RCC 7860 (cell line): ENCODE data around the gene RGS12.
A peak's percentile ranks its signal among the peaks of the same experiment; 100 is the strongest.

Source experiments
- DNase-seq: peaks from one replicate; pipeline ENCODE4 v3.0.0-alpha.2; 2015; ENCODE audit warnings: low spot score
- FAIRE-seq: peaks from 2 replicates; lab custom pipeline; 2012; peaks lifted over from hg19 to GRCh38; lab: Jason Lieb, UNC

RGS12 gene

DNA sequence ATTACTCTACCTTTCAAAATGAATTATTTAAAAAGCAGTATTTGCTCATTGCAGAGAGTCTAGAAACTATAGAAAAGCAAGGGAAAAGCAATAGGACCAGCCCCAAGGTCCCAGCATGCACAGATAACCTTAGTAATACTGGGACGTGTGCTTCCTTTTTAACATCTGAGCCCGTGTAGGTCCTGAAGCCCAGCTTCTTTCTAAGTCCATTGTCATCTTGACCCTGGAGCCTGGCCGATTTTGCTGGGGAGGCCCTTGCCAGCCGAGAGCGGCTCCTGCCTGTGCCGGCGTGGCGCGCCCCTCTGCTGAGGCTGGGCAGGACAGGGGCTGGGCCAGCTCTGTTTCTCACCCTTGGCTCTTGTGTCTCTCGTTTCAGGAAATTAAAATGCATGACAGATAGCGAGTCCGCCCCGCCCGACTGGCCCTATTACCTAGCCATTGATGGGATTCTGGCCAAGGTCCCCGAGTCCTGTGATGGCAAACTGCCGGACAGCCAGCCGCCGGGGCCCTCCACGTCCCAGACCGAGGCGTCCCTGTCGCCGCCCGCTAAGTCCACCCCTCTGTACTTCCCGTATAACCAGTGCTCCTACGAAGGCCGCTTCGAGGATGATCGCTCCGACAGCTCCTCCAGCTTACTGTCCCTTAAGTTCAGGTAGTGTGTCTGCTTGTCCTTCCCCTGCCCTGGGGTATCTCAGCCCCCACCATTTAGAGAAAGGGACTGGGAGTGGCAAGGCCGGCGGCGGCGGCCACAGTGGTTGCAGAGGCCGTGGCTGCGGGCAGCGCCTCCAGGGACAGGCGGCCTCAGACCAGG lies 39.8 kb upstream of the RGS12 start:
- DNase-seq = no peak
- no peak for FAIRE-seq

DNA sequence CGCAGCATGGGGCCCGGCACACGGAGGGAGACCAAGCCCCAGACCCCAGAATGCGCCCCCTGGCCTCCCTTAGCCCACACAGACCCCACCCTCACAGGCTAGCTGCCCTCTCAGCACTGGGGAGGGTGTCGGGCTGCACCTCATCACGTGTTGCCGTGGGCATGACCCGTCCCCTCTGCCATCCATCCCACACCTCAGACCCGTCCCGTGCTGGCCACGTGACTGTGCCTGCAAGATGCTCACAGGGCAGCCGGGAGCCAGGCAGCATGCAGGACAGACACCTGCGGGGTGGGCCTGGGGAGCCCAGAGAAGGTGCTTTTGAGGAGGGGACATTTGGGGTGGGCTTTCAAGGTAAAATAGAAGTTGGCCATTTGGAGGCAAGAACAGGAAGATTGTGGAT lies 39.0 kb upstream of the RGS12 start:
- no peak for FAIRE-seq
- no peak for DNase-seq

DNA sequence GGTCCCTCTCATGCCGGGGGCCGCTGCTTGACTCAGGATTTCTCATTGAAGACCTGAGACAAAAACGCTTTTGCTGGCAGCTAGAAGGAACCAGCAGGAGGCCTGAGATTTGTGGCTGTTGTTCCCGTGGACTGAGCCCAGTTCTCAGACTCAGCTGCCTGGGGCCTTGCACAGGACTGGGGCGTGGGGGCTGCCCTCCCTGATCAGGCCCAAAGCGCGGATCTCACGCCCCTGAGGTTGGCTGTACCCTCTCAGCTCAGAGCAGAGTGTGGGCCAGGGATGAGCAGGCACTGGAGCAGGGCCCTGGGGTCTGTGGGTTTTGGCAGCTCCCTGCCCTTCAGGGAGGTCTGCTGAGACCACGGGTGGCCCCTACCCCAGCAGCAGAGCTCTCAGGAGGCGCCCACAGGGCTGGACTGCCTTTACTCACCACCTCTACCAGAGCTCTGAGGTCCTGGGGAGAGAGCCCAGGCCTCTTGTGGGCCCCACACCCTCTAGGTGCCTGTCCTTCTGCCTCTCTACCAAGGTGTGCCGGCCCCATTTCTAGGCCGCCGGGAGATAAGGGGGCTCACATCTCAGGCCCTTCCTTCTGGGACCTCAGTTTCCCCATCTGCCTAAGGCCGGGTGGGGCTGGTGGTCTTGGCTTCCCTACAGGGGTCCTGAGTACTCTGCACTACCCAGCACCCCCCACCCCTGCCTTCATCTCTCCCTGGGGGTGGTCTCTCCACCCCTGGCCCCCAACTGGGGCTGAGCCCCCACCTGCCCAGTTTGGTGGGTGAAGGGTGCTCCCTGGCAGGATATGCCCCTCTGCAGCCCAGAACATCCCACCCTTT lies 38.3 kb upstream of the RGS12 start:
- no peak for DNase-seq
- FAIRE-seq = no peak

DNA sequence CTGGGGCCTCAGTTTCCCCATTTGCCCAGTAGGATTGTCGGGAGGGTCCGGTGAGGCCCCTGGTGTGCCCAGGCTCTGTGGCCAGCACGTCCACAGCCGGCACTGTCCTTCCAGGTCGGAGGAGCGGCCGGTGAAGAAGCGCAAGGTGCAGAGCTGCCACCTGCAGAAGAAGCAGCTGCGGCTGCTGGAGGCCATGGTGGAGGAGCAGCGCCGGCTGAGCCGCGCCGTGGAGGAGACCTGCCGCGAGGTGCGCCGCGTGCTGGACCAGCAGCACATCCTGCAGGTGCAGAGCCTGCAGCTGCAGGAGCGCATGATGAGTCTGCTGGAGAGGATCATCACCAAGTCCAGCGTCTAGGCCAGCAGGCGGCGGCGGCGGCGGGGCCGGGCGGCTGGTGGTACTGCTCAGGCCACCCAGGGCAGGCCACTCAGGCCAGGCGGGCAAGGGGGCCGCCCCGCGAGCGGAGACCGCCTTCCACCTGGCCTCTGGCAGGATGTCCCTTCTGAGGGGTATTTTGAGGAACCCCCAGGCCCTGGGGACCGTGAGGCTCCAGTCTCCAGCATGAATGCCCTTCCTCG lies 37.1 kb upstream of the RGS12 start:
- FAIRE-seq (no peak), DNase-seq (no peak)

DNA sequence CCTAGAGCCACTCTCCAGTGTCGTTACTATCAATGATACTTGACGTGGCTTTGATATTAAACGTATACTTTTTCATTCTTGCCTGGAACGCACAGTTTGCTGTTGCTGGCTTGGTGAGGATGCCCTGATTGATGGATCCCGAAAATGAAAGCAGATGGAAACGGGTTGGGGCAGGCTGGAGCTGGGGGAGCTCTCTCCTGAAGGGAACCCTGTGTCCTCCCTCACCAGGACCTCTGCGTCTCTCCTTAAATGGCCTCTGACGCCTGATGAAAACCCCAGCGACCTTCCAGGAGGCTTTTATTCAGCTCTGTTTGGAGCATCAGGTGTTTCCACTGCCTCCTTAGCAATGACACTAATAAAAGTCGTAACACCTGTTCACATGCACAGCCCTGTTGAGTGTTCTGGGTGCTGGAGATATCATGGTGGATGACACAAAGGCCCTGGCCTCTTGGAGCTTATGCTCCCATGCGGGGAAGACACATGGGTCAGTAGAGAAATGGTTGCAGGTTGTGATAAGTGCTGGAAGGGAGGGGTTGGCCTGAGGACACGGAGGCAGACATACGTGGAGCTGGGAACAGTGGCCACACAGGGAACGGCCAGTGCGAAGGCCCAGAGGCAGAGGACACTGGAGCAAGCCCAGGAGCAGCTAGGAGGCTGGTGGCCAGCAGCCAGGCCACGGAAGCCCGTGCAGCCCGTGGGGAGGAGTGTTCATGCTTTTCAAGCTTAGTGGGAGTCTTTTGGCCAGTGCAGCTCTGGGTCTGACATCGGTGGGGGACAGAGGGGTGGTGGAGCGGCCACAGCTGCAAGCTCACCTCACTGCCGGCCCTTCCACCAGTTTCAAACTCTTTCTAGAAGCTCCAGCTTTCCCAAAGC lies 36.4 kb upstream of the RGS12 start:
- DNase-seq (no peak), FAIRE-seq (no peak)

DNA sequence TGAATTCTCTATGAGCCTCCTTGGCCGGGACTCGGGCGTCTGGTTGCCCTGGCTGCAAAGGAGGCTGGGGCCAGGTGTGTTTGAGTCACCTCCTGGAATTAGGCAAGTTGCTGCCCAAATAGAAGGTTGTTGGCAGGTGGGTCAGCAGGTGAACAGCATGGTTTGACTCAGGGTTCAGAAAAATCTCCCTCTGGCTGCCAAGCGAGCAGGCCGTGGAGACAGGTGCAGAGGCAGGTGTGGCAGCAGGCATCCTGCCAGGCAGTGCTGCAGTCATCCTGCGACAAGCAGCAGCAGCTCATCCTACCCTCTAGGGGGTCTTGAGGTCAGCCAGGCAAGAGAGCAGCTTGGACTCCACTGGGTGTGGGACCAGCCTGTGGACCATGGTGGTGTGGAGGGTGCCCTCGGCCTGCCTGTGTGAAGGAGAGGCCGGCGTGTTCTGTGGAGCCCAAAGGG lies 35.7 kb upstream of the RGS12 start:
- FAIRE-seq (no peak), DNase-seq (no peak)

DNA sequence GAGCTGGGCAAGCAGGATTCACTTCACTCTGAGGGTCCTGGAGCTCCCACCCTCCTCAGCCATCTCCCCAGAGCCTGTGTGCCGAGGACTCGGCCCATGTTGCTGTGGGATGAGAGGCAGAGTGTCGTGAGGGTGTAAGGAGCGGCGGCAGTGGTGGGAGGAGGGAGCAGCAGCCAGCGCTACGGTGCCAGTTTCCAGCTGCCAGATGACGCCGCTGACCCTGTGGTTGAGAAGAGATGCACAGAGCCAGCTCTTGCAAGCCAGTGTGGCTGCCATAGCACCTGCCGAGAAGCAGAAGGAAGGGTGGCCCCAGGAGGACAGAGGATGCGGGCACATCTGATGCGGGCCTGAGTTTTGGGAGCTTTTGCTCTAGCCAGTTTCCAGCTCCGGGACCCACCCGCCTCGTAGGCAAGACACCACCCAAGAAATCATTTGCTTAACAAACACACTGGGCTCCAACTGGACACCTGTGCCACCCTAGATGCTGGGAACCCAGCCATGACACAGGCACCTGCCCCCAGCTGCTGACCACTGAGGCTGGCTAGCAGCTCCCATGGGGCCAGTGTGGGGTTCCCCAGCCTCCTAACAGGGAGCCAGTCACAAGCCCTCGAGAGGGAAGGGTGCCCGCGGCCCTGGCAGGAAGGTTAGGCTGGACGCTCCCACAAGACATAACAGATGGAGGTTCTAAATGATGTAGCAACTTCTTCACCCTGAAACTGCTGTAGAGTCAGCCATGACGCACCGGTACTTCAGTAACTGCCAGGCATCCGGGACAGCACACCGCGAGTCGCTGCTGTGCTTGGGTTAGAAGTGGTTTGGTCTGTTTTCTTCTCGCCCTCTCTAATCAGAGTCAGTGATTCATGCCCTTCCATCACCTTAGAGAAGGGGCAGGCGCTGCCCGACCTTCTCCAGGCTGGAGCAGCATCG lies 35.0 kb upstream of the RGS12 start:
- FAIRE-seq (no peak), DNase-seq (peak; percentile 32)

DNA sequence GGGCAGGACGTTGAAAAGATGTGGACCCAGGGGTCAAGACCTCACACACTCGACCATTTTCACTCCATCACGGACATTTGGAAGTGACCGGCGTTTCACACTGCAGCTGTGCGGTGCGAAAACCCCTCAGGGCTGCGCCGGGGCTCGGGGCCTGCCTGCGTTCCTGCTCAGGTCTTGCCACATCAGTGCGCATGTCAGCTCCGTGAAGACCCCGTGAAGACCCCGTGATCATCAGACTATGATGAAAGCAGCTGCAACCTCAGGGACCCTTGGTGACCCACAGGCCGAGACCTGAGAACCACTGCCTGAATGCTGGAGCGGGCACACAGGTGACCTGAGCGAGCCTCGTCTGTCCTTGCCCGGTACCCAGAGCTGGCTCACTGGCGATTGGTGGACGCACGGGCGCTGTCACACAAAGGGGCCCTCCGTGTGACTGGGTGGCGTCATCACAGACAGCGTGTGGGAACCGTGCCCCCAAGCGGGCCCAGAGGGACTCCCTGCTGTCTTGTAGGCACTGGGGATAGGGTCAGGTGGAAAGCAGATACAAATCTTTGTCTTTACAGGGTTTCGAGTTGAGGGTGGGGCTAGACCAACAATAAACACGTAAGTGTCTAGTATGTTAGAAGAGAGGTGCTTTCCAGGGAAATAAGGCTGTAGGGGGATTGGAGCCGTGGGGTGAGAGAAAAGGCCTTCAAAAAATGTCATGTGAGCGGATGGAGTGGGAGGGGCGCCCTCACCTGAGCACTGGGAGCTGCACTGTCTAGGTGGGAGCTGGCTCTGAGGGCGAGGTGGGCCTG lies 31.2 kb upstream of the RGS12 start:
- no peak for FAIRE-seq
- no peak for DNase-seq

DNA sequence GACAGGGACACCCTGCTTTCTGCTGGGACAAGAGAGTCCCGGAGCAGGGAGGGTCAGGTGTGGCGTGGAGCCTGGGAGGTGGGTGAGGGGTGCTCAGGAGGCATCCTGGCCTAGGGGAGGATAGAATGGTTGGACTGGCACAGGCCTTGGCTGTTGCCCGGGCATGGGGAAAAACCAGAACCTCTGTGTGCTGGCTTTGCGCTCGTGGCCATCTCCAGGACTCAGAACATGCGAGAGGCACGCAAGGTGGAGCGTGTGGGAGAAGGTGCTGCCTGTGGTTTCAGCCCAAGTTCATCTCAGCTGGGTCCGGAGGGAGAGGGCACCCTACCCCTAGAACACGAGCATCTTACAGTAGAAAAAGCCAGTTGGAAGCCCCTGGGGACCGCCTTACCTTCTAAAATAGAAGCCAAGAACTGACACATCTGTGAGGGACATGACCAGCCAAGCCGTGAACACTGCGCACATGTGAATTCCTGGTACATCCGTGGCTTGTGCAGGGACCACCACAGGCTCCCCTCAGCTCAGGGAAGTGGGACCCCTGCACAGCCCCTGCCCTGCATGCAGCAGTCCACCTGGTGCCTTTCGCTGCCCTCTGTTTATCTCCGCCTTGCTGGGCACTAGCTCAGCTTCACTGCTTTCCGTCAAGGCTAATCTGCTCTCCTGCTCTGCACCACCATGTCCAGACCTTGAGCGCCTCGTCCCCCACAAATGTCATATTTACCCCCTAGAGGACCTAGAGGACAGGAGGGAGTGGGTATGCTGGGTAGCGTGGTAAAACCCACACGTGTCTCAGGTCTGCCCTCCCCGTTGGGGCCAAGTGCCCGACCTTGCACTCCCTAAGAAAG lies 30.4 kb upstream of the RGS12 start:
- DNase-seq (no peak), FAIRE-seq (no peak)

DNA sequence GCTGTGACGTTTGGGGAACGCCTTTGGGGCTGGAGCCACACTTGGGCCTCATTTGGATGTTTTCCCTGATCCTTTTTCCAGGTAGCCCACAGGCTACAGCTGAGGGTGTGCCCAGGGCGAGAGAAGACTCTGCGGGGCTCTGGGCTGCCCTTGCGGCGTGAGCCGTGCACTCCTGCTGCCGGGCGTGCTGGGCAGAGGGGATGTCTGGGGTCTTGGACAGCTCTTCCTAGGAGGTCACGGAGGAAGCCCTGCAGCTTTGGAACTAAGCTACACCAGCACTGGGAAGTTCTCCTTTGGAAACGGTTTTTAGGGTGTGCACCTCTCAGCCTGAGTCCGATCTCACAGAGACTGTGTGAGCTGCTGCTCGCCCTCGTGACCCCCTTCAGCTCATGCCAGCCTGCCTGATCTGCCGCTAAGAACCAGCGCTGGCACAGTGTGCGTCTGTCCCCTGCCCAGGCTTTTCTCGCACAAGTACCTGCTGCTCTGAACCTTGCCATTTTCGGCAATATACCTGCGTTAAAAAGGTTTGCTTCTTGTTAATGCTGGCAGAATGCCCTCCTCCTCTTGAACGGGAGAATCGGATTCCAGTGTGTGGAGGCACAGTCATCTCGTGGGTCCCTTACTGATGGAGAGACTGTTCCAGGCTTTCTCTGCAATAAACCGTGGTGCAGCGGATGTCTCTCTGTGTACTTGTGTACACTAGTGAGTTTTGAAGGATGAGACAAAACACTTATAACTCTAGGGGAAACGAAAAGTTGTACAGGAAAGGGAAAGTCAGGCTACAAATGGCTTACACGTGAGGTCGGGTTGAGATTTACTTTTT lies 29.6 kb upstream of the RGS12 start:
- FAIRE-seq (no peak), DNase-seq (no peak)

DNA sequence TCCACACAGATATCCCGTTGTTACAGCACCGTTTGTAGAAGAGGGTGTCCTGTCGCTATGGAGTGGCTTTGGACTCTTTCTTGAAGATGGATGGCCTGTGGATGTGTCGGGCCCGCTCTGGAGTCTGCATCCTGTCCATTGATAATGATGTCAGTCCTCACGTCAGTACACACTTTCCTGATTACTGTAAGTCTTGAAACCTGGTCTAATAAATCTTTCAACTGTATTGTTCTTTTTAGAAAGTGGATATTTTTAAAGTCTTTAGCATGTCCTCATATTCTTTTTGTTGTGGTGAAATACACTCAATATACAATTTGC lies 29.0 kb upstream of the RGS12 start:
- FAIRE-seq (no peak), DNase-seq (no peak)

DNA sequence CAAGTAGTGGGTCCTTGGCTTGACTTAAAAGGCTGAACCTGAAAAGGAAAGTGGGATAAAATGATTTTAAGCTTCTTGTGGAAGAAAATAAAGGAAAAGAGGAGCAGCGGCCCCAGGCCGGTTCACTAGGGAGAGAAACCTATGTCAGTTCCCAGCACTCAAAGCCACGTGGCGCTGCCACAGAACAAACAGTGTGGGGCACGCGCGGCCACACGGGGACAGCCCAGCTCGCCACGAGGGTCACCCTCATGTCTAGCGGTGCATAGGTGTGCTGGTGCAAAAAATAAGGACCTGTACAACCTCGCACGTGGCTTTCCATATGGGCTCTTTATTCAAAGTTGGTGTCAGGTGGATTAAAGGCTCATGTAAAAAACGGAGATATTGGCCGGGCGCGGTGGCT lies 26.7 kb upstream of the RGS12 start:
- FAIRE-seq = no peak

DNA sequence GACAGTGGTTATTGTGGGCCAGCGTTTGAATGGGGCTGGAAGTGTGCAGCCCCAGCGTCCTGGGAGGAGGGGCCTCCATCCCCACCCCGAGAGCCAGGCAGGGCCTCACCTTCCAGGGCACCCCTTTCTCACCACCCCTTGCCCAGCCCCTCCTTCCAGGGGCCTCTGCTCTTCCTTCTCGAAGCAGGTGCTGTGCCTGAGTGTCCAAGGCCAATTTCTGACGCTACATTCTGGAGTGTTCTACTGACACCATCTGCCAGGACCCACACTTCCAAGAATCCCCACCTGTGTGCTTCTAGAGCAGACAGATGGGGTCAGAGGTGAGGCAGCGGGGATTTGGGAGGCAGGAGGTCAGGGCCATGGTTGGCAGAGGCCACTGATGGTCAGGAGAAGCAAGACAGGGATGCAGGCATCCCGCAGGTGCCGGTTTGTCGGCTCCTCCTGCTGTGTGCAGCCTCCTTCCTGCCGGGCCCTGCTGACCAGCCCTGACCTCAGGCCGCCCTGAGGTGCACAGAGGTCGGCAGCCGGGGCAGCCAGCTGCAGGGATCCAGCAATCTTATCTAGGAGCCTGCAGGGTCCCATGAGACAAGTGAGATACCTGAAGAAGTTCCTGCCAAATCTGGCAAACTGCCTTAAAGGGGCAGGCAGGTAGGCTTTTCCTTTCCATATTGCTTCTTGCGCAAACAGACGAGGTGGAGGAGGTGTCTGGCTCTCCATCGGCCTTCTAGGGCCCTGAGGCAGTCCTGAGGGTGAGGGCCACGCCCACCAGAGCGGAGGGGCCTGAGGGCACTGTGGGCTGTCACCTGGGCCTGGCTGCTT lies 25.0 kb upstream of the RGS12 start:
- no peak for FAIRE-seq
- no peak for DNase-seq

More for the DNA sequence above, 26.7 kb upstream of the RGS12 start:
- no peak for DNase-seq

DNA sequence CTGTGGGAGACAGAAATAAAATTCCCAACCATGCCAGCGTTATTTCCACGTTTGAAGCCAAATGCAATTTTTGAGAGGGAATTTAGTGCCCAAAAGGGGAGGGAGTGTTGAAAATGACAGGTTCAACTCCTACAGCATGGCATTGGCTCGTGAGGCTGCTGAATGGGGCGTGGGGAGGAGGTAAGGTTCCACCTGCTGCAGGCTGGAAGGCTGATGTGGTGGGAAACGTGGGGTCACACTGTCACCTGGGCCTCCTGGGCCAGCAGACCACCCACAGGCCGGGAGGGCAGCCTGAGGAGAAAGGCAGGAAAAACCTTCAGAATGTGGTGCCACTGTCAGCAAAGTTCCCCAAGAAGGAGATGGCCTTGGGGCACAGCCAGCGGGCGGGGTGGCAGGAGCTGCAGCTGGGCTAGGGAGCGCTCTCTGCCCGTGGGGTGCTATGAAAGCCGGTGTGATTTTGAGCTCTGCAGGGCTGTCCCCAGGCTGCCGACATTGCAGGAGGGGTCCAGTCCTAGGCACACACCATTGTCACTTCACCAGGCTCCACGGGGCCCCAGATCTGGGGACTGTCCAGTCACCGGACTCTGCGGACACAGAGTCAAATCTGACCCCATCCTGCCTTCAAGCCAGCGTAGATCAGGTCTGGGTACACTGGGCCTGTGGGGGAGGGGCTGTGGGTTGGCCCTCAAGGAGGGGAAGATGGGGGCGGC lies 24.3 kb upstream of the RGS12 start:
- DNase-seq (no peak), FAIRE-seq (no peak)

DNA sequence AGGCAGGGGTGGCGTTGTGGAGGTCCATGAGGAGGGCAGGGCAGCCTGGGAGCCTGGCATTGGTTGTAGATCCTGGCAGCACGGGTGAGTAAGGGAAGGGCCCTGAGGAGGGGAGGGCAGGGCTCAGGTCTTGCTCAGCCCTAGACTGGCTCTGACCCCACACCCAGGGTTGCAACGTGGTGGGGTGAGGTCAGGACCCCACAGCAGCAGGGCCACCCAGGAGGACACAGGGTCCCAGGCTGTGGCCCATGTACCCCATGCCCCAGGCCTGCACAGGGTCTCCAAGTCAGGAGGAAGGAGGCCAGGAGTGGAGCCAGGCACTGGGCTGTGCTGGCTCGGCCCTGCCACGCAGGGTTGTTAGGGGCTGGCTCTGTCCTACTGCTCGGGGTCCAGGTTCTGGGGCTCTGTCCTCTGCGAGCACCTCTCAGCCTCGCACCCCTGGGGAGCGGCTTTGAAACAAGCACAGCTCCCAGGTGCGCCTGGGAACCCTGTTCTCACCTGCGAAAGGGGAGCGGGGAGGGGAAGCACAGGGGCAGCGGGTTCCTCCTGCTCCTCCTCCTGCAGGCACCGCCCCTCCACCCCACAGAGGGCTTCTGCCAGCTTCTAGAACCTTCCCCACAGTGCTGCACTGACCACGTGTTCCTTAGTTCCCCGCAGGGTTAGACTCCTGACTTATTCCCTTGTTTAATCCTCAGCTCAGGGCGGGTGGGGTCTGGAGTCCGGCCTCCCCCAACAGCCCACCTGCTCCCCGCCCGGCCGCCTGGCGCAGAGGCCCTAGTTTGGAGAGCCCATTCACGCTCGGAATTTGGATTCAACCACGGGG lies 23.5 kb upstream of the RGS12 start:
- DNase-seq (no peak), FAIRE-seq (no peak)
